GM21515 (cell line): Measurements from ENCODE around the gene C12orf76.
"Not testable (repeated sequence)": the region's sequence is repeated elsewhere in the genome, so short reads cannot be mapped to it uniquely, and the experiment has no call there.

Experiments
- ATAC-seq: cut with Tn5 transposase; IDR thresholded peaks from one replicate; pipeline ENCODE4 v1.9.1; 2021; ENCODE audit not compliant: unreplicated experiment

The C12orf76 gene

DNA sequence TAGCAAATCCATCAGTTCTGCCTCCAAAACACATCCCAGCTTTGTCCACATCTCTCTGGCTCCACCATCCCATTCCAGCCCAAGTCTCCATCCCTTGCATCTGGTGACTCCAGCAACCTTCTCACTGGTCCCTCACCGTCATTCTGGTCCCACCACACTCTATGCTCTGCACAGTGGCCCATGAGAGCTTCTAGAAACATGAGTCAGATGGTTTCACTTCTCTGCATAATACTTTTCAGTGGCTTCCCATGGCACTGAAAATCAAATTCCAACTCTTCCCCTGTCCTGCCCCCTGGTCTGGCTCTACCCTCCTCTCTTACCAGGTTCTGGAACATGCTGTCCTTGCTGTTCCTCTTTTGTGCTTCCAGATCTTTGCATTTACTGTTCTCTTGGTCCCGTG is 17.2 kb upstream of the C12orf76 start:
- ATAC-seq = no peak

DNA sequence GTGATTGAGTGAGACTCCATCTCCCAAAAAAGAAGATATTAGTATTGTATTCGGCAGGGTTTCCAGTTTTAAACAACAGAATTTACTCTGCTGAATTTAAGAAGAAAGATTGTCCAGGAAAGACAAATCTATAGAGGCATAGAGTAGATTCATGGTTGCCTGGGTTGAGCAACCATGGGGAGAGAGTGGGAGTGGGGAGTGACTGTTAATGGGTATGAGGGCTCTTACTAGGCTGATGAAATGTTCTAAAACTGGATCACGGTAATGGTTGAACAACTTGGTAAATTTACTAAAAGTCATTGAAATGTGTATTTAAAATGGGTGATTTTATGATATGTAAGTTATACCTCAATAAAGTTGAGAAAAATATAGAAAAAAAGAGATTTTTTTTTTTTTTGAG is 13.9 kb upstream of the C12orf76 start:
- no peak for ATAC-seq

DNA sequence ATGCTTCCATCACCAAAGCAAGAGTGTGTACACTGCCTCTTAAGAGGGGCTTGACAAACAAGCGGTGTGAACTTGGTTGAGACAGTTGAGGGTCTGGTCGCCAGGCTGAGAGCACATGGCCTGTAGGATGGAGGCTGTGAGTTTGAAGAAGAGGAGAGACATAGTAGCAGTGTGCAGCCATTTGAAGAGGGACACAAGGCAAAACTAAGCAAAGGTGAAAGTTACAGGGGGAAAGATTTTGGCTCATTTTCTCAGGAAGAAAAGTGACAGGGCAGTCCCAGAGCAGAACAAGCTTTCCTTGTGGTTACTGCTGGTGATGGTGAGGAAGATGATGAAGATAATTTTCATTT is 11.3 kb upstream of the C12orf76 start:
- no peak for ATAC-seq

DNA sequence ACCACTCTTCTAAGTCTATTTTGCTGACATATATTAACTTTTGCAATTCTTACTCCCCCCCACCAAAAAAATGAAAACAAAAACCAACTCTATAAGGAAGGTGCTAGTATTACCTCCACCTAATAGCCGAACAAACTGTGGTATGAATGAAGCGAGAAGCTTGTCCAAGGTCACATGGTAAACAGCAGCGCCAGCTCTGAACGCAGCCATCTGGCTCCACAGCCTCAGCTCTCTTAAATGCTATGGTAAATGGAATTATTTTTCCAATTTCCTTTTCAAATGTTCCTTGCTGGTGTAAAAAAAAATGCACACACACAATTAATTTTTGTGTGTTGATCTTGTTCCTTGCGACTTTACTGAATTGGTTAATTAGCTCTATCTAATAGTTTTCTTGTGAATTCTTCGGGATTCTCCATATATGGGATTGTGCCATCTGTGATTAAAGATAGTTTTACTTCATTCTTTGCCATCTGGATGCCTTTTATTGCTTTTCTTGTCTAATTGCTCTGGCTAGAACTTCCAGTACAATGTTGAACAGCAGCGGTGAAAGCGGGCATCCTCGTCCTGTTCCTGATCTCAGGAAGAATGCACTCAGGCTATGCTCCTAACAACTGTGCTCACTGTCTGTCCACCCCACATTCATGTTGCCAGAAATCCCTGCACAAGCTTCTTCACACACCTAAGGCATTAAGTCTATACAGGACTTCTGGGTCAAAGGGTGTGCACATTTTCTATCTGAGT is 10.7 kb upstream of the C12orf76 start:
- ATAC-seq = no peak

DNA sequence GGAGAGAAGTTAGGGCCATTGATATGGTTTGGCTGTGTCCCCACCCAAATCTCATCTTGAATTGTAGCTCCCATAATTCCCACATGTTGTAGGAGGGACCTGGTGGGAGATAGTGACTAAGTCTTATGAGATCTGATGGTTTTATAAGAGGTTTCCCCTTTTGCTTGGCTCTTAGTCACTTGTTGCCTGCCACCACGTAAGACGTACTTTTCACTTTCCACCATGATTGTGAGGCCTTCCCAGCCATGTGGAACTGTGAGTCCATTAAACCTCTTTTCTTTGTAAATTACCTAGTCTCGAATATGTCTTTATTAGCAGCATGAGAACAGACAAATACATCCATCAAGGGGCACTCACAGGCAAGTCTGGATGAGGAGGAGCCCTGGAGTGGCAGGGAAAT is 8.3 kb upstream of the C12orf76 start:
- not testable (repeated sequence) for ATAC-seq

DNA sequence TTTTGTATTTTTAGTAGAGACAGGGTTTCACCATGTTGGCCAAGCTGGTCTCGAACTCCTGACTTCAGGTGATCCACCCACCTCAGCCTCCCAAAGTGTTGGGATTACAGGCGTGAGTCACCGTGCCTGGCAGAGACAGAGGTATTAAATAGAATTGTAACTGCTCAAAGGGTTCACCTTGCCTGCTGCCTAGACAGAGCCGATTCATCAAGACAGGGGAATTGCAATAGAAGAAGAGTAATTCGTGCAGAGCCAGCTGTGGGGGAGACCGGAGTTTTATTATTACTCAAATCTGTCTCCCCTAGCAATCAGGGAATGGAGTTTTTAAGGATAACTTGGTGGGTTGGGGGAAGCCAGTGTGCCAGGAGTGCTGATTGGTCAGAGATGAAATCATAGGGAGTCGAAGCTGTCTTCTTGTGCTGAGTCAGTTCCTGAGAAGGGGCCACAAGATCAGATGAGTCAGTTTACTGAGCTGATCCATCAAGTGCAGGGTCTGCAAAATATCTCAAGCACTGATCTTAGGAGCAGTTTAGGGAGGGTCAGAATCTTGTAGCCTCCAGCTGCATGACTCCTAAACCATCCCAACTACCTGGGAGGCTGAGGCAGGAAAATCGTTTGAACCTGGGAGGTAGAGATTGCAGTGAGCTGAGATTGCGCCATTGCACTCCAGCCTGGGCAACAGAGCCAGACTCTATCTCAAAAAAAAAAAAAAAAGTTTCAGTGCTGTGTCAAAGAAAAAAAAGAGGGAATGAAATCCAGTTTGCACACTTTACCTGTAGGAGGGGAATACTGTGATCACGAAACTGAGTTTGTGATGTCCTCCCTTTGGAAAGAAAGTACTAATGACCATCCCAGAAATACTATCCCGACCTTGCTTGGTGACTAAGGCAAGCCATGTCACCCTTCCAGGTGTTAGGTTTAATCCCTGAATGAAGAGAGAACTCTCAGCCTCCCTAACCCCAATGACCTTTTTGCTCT is 7.3 kb upstream of the C12orf76 start:
- ATAC-seq = not testable (repeated sequence)

DNA sequence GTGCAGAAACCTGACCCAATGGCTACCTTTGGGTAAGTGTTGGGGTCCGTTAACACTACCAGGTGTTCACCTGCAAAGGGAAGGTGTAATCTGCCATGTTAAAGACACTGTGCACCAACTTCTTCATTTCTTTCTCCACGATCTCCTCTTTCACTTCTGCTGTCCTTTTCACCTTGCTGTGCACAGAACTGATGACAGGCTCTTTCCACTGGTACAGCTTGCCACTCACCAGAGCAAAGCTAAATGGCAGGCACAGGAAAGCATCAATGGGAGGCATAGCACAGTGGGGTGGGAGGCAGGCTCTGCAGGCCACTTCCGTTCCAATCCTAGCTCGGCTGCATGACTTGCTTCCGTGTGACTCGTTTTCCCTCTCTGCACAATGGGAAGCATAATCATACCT is 2.6 kb upstream of the C12orf76 start:
- no peak for ATAC-seq

DNA sequence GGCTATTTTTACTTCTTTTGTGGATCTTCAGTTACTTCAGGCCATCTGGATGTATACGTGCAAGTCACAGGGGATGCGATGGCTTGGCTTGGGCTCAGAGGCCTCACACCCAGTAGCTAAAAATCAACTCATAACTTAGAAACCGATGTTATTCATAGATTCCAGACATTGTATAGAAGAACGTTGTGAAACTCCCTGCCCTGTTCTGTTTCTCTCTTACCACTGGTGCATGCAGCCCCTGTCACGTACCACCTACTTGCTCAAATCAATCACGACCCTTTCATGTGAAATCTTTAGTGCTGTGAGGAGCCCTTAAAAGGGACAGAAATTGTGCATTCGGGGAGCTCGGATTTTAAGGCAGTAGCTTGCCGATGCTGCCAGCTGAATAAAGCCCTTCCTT is 1.3 kb upstream of the C12orf76 start:
- ATAC-seq = not testable (repeated sequence)

DNA sequence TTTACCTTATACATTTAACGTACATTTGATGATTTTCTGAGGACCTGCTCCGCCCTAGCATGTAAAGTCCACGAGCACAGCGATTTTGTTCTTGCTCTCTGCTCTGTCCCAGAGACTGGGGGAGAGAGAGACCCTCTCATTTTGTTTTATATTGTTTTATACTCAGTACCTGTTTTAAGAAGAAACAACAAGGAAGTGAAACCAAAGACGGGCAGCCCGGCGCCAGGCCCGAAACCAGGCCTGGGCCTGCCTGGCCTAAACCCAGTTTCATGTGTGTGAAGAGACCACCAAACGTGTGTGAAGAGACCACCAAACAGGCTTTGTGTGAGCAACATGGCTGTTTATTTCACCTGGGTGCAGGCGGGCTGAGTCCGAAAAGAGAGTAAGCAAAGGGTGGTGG is 712 bp upstream of the C12orf76 start:
- not testable (repeated sequence) for ATAC-seq

DNA sequence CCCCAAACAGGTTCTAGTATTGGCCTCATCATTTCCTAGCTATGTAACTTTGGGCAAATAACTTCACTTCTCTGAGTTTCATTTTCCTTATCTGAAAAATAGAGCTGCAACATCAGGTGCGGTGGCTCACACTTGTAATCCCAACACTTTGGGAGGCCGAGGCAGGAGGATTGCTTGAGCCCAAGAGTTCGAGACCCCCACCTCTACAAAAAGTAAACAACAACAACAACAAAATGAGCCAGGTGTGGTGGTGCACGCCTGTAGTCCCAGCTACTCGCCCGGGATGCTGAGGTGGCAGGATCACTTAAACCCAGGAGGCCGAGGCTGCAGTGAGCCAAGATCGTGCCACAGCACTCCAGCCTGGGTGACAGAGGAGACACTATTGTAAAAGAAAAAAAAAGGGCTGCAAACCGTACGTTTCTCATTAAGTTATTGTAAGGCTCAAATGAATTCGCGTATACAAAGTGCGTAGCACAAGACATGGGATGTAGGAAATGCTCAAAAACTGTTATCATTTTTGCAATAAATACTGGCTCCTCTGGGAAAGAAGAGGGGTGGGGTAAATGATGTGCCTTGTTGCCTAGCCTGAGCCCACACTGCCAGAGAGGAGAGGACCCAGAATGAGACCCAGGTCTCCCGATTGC is 903 bp downstream of the C12orf76 start:
- no peak for ATAC-seq

DNA sequence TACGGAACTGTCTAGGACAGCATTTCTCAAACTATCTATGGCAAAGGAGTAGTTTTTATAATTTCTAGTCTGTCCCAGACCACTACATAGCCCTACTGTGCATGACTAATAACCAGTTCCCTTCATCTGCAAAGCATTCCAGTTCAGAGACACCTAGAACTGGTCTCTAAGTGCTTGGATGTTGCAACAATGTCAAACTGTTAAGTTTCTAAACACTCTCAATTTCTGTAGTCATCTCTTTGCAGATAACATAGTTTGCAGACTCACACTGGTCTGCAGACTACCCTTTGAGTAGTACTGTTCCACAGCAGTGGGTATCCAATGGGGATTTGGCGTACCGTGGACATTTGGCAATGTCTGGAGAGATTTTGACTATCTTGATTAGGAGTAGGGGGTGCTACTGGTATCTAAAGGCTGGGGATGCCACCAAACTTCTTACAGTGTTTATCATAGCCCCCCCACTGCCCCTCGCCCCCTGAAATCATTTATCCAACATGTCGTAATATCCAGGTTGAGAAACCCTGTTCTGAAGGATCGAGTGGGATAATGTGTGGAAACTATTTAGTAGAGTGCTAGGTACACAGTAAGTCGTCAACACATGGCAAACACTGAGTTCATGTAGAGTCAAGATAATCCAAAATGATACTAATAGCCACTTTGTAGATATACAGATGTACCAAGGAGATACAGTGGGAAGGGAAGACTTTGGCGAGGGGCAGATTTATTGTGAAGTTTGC is 1.7 kb downstream of the C12orf76 start:
- no peak for ATAC-seq

DNA sequence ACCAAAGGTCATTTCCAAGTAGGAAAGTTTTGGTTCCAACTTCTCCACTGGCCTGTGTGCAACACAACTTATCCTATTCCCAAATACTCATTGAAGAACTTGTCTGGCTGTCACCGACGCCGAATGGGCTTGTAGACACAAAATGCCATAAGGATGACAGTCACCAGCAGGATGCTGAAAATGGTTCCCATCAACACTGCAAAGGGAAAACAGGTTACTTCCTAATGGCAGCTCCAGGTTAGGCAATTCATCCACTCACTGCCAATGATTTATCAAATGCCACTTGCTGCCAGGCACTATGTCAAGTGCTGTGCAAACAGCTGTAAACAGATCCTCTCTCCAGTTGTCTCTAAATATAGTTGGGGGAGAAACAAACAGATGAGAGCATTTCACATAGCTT is 6.1 kb downstream of the C12orf76 start:
- no peak for ATAC-seq

DNA sequence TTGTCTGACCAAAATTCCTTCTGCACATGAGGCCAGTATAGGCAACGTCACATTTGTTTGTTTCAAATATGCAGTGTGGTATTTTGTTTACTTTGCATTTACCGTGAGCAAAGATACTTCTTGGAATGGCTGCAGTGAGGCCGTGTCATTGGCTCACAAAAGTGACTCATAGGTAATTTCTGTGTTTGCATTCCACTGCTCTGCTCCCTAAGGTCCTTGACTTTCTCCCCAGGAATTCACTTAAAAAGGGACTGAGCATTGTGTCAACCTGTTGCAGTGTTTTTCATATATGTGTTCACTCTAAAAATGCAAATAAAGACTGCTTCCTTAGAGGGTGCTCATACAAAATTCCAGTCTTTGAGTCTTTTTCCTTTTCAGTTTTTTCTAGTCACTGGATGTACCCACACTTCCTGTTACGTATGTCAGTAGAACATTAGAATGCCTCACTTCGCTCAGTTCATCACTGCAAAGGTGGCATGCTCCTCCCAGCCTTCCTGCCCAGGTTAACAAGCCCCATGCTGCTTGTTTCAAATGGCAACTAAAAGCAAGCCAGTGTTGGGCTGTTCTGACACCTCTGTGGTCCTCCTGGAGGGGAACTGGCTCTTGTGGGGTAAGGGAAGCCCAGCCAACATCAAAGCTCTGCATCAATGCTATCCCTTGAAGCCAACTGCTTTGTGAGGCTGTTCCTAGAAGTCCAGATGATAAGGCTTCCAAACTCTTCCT is 9.1 kb downstream of the C12orf76 start:
- no peak for ATAC-seq

DNA sequence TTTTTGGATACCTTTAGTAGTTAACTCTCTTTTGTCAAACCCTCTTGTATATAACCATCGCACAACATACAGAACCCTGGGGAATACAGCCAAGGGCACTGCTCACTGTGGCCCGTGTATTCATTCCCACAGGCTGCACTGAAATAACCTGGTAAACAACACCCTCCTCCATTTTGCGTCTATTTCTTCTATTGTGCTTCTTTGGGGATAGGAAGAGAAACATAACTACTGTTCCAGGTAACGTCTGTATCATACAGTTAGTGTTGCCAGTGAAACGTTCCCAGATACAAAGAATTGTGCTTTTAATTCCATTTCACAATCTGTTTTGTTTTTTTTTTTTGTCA is 9.6 kb downstream of the C12orf76 start:
- ATAC-seq = no peak

DNA sequence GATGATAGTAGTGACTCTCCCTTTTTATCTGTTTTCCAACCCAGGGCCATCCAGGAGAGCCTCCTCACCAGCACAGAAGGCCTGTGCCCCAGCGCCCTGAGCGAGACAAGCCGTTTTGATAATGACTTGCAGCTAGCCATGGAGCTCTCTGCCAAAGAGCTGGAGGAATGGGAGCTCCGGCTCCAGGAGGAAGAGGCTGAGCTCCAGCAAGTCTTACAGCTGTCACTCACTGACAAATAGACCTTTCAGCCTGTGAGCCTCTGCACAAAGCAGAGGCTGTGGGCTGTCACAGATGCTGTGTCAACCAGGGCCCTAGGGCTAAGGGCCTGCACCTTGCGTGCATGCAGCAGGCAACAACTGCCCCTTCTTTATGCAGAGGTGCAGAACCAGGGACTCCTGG is 11.0 kb downstream of the C12orf76 start:
- no peak for ATAC-seq

DNA sequence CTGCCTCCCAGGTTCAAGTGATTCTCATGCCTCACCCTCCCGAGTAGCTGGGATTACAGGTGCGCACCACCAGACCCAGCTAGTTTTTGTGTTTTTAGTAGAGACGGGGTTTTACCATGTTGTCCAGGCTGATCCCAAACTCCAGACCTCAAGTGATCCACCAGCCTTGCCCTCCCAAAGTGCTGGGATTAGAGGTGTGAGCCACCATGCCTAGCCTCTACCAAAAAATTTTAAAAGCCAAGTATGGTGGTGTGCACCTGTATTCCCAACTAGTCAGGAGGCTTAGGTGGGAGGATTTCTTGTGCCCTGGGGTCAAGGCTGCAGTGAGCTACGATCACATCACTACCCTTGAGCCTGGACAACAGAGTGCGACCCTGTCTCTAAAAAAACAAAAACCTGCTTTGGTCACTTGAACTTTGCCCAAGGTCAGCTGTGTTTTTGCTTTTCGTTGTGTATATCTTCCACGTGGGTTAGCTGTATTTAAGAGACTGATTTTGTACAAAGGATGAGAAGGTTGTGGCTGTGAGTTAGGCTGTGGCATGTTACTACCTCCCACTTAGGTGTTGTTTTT is 12.7 kb downstream of the C12orf76 start:
- no peak for ATAC-seq

DNA sequence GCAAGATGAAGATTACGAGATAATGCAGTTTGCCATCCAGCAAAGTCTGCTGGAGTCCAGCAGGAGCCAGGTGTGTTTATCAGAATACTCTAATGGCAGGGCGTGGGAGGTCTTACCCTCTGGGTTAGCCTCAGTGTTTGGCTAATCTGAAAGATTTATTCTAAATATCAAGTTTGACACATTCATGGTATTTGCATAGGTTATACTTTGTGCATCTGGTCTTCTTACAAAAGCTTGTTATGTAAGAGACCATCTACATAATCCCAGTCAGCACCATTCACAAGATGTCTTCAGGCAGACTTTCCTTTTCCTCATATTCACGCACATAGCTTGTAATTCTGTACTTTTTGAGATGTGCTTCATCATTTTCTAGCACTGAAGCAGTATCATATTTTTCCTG is 14.4 kb downstream of the C12orf76 start:
- ATAC-seq = no peak

DNA sequence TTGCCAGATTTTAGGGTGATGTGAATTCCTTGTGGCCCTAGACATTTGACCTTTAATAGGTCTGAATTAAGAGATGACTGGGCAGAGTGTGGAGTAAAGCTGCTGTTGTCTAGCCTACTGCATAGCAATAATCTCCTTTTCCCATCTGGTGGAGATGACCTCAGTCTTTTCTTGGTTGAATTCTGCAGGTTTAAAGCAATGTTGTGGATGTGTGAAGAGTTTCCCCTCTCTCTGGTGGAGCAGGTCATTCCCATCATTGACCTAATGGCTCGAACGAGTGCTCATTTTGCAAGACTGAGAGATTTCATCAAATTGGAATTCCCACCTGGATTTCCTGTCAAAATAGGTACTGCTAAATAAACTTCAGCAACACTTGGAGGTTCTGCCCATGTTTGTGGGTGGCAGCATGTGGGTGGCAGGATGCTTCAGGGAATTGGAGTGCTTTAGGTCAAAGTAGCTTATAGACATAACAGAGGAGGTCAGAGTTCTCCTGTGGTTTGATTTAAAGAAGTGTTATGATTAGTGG is 19.0 kb downstream of the C12orf76 start:
- no peak for ATAC-seq

DNA sequence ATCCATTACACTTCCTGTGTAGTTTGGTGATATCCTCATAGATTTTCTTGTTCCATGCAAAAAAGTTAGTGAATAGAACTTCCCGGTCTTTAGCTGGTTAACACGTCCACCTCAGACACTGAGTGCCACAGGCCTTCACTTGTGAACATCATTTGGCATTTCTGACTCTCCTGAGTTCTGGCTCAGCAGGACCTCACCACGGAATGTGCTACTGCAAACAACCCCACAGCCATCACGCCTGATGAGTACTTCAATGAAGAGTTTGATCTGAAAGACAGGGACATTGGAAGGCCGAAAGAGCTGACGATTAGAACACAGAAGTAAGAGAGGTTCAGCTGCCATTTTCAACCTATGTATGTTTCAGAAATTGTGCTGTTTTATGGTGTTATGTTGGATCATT is 20.0 kb downstream of the C12orf76 start:
- ATAC-seq = no peak

DNA sequence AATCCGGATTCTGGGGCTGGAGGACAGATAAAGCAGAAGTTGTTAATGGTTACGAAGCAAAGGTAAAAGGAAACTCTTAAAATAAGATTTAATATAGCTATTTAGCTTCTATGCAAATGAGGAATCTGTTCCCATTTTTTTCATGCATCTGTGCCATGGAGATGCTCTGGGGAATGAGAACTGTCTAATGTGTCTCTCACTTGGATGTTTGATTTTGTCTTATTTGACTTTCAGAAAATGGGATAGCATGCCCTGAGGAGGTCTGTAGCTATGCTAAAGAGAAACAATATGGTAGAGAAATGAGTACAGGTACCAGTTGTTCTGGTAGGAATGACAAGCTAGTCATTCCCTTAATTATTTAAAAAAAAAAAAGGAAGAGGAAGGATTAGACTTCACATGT is 24.3 kb downstream of the C12orf76 start:
- no peak for ATAC-seq
